GM04504 (cell line): ENCODE data around the gene TKT.
A peak's percentile ranks its signal among the peaks of the same experiment; 100 is the strongest.
"Not testable (repeated sequence)": the region's sequence is repeated elsewhere in the genome, so short reads cannot be mapped to it uniquely, and the experiment has no call there.

ENCODE experiments used
- DNase-seq: peaks from one replicate; pipeline ENCODE4 v3.0.0-alpha.2; 2012; ENCODE audit warnings: low read depth

TKT gene, protein sequence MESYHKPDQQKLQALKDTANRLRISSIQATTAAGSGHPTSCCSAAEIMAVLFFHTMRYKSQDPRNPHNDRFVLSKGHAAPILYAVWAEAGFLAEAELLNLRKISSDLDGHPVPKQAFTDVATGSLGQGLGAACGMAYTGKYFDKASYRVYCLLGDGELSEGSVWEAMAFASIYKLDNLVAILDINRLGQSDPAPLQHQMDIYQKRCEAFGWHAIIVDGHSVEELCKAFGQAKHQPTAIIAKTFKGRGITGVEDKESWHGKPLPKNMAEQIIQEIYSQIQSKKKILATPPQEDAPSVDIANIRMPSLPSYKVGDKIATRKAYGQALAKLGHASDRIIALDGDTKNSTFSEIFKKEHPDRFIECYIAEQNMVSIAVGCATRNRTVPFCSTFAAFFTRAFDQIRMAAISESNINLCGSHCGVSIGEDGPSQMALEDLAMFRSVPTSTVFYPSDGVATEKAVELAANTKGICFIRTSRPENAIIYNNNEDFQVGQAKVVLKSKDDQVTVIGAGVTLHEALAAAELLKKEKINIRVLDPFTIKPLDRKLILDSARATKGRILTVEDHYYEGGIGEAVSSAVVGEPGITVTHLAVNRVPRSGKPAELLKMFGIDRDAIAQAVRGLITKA

DNA sequence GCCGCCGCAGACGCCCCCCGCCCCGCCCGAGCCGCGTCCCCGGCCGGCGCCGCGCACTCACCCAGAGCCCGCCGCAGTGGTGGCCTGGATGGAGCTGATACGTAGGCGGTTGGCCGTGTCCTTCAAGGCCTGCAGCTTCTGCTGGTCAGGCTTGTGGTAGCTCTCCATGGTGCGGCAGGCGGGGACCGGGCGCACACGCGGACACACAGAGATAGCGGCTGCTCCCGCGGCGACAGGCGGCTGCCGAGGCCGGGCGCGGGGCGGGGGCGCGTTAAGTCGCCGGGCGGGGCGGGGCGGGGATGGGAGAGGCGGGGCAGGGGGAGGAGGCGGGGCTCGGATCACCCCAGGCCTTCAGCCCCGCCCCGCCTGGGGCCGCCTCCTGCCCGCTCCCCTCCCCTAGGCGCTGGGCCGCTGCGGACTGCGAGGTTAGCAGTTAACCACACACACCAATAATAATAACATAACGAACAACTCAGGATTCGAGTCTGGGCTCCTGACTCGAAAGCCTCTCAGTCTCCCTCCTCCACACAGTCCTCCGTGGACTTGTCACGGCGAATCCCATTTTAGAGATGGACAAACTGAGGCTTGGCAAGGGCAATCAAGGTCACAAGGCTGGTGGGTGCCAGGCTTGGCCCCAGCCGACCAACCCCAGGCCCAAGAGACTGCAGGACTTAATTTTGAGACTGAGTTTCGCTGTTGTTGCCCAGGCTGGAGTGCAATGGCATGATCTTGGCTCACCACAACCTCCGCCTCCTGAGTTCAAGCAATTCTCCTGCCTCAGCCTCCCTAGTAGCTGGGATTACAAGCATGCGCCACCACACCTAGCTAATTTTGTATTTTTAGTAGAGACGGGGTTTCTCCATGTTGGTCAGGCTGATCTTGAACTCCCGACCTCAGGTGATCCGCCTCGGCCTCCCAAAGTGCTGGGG lies at the start of gene TKT:
TSS of gene TKT (minus strand) at position 248 of the 929 bp plus-strand sequence. CDS start at position 168, 80 bp downstream.
- DNase-seq, result peak; percentile 68

DNA sequence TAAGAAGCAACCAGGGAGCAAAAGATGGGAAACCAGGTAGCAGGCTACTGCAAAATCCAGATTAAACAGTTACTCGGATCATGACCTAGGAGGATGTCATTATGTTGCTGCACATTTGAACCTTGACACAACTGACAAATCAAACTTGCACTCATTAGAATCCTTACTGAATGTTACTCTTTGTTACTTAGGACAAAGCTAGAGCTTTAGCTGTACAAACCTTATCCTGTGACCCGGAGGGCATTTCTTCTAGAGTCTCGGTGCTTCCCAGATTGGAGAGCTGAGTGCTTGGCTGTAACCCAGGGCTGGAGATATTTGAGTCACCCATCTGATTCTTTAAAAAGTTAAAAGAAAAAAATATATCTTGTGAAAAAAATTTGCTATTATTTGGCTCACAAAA lies 48.1 kb upstream of the TKT start:
- no peak for DNase-seq

DNA sequence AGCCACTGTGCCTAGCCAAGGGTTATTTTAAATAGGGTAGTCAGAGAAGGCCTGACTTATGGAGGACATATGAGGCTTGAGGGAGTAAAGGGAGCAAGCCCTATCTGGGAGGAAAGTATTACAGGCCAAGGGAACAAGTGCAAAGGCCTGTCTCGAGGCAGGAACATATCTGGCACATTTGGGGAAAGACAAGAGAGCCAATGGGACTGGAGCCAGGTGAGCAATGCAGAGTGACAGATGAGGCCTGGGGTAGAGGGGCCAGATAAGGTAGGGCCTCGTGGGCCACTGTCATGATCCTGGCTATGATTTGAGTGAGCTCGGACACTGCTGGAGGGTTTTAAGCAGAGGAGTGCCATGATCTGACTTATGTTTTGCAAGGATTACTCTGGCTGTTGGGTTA lies 47.7 kb upstream of the TKT start:
- DNase-seq, result no peak

DNA sequence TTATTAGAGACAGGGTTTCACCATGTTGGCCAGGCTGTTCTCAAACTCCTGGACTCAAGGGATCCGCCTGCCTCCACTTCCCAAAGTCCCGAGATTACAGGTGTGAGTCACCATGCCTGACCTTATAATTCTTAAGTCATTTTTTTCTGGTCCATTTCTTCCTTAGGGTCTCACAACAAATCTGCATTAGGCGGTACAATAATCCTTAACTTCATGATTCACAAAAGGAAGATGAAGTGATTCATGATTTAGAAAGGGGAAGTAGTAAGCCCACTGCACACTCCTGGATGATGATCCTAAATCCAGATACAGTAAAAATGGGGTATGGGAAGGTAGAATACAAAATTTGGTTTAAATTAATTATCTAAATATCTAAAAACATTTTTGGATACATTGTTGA lies 45.0 kb upstream of the TKT start:
- no peak for DNase-seq

DNA sequence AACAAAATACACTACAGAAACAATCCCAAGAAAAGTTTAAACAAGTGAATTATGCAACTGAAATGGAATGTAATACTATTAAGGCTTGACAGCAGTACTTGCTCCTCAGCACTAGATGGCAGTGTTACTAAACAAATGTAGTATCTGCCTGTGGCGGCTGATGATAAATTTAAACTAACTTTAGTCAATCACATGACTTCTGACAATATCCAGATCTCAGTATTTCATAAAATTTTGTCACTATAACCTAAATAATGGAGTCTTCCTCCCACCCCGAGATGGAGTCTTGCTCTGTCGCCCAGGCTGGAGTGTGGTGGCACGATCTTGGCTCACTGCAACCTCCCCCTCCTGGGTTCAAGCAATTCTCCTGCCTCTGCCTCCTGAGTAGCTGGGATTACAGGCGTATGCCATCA lies 43.8 kb upstream of the TKT start:
- DNase-seq, result peak; percentile 23

DNA sequence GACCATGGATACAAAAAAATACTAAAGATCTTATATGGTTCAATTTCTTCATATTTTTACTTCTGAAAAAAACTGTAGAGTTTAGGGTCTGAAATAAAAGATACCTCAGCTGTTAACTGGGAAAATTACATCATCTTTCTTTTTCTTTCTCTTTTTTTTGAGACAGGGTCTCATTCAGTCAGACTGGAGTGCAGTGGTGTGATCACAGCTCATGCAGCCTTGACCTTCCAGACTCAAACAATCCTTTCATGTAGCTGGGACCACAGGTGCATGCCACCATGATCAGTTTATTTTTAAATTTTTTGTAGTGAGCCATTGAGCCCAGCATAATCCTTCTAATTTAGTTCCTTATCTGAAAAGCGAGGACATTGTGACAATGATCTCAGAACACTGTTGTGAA lies 39.6 kb upstream of the TKT start:
- DNase-seq, result no peak

DNA sequence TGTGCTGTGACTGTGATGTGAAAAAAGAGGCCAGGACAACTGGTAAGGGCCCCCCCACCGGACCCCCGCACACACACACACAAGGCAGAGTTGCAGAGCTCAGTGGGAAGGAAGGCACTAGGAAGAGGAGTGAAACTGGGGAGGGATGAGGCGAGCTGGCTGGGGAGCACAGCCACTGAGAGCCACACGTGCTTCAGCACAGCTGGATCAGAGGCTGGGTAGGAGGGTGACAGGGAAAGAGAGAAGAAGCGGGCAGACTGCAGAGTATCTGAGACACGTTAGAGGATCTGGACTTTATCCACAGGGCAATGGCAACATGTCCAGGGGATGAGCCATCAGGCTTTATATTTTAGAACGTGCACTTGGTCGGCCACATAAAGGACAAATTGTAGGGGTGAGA lies 38.0 kb upstream of the TKT start:
- DNase-seq, result no peak

DNA sequence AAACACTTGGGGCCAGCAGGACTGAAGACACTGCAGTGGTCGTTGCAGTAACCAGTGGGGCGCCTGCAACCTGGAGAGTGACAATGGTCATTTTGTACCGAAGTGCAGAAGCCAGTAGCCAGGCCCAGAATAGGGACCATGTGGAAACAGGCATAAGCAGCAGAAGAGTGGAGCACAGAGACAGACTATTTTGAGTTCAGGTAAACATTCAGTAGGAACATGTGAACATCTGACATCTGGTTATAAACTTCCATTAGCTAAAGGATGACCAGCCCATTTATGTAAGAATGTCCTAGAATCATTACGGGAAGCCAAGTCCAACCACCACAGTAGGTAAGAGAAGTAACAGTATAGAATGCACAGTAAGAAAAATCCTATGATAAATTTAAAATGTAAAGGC lies 32.4 kb upstream of the TKT start:
- no peak for DNase-seq

DNA sequence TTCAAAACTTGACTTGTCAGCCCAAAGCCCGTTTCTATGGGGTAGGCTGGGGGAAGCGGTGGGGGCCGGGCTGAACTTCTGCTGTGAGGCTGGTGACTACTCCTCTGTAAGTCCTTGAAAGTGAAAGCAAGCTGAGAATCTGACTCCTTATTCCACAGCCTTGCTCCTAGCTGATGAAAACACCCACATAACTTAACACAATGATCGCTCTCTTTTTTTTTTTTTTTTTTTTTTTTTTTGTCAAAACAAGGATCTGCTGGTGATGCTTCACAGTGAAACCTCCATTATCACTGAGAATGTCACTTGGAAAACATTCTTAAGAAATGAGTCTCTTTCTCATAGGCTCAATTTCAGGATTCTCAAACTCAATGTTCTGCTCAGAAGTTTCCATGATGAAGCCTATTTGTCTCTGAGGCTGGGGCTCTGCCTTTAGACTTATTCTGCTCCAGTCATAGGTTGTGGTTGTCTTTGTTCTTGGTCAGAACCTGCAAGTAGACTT lies 31.4 kb upstream of the TKT start:
- DNase-seq, result peak; percentile 4

DNA sequence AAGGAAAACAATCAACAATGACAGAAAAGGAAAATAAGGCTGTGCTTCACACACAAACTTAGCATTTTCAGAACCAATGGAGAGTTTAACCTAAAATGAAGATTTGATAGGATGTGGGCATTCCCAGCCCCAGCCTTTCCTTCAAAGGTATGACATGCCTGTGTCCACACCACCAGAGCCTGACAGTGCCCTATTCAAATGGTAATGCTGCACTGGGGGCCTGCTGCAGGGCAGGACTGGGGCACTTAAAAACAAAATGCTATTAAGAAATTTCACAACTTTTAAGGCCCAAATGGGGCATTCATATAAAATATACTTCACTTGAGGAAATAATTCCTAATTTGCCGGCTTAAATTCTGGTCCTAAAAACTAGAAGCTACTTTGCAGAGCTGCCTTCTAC lies 30.9 kb upstream of the TKT start:
- DNase-seq, result no peak

DNA sequence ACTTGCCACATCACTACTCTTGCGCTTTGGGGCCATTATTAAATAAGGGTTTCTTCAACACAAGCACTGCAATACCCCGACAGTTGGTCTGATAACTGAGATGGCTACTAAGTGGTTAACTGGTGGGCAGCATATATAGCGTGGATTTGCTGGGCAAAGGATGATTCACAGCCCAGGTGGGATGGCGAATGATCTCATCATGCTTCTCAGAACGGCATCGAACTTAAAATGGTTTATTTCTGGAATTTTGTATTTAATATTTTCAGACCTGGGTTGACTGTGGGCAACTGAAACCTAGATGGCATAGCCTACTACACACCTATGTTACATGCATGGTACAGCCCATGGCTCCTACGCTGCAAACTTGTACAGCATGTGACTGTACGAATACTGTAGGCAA lies 26.8 kb upstream of the TKT start:
- no peak for DNase-seq

DNA sequence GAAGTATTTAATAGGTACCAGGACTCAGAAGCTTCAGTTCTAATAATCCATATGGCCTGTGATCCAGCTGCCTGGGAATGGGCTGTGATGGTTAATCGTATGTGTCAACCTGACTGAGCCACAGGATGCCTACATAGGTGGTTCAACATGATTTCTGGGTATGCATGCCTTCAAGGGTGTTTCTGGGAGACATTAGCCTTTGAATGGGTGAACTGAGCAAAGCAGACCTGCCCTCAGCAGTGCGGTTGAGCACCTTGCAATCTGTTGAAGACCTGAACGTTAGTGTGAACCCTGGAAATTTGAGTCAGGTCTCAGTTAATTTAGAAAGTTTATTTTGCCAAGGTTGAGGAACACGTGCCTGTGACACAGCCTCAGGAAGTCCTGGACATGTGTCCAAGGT lies 22.8 kb upstream of the TKT start:
- no peak for DNase-seq

DNA sequence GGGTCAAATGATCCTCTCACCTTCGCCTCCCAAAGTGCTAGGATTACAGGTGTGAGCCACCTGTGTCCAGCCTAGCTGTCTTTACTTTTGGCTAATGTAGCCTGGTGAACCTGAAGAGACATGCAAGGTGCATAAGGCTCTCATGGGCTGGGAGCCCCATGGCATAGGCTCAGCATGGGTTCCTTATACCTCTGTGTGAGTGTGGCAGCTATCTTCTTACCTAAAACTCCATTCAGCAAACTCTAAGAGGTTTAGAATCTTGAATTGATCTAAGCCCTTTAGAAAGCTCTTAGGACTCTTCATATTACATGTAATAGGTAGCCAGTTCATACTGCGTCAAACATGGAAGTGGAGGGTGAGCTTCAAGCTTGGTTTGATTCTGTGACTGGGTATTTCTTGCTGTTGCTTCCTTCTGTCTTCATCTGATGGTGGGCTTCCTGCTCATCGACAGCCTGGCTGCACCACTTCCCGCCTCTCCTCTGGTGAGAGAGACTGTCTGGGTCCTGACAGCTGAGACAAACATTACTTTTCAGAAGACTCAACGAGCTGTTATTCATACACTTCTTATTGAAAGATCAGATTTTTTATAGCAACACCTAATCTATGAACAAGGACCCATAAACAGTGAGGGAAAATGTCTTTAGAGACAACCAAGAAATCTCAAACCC lies 19.2 kb upstream of the TKT start:
- no peak for DNase-seq

DNA sequence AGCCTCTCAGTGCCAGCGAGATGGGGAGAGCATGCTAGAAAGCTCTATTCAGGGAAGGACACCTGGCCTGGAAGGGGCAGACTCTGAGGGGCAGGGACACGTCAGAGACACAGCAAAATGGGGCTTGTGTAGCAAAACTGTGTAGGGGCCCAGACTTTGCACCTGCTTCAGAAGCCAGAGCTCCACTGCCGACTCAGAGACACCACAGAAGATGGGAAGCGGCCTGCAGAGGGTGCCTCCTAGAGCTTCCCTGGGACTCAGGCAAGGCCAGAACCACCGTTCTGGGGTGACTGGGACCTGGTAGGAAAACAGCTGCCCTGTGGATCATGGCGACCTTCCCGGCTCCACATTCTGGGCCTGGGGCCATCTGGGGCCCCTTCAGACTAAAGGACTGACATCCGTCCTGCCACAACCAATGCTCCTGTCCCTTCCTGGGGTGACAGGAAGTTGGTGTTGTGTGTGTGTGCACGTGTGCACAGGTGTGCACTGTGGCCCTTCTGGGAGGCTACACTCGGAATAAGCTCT lies 17.4 kb upstream of the TKT start:
- no peak for DNase-seq

DNA sequence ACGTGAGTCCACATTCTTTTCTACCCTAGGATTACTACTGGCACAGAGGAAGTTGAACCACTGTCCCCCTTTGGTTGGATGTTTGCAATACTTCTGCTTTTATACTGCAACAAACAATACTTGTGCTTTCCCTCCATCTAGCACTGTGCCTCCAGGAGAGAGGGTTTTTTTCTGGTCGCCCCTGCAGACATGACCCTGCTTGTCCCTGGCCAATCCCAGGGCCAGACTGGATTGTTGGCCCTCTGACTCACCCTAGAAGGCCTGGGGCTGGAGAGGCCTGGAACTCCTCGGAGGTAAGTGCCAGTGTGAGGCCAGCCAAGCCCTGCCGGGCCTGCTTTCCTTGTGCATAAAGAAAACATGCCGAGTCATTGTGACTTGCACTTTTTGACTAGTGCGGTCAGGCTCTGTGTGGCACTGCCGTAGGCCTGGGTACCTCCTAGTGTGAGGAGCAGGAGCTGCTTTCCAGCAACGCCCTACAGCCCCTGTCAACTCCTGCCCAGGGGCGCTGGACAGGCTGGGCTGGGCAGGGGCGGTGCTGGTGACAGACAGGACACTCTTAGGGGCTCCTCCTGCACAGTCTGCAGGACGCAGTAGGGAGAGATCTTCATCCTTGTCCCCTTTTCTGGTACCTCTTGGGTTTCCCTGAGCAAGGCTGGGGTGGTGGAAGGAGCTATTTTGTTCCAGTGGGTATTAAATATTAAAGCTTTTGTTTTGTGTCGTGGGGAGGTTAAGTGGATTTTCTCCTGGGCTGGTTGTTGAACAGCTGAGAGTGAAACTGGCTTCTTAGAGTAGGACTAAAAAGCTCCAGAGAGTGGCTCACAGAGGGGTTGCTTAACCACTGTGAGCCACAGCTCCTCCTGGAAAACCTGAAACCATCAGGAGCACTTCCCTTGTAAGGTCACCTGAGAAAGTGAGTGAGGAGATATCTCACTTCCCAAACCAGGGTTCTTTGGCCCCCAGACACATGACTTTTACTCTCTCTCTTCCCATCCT lies 14.4 kb upstream of the TKT start:
- peak; percentile 98 for DNase-seq

DNA sequence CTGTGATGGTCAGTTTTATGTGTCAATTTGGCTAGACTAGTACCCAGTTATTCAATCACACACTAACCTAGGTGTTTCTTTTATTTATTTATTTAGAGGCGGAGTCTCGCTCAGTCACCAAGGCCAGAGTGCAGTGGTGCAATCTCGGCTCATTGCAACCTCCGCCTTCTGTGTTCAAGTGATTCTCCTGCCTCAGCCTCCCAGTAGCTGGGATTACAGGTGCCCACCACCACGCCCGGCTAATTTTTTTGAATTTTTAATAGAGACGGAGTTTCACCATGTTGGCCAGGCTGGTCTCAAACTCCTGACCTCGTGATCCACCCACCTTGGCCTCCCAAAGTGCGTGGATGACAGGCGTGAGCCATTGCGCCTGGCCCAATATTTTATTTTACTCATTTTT lies 13.4 kb upstream of the TKT start:
- not testable (repeated sequence) for DNase-seq

DNA sequence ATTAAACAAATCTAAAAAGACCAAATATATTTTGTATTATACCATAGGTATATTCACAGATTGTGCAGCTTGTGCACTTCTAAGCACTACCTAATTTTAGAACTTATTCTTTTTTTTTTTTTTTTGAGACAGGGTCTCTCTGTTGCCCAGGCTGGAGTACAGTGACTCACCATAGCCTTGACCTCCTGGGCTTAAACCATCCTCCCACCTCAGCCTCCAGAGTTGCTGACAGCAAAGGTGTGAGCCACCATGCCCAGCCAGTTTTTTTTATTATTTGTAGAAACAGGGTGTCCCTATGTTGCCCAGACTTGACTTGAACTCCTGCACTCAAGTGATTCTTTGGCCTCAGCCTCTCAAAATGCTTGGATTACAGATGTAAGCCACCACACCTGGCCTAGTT lies 11.9 kb upstream of the TKT start:
- DNase-seq, result no peak

DNA sequence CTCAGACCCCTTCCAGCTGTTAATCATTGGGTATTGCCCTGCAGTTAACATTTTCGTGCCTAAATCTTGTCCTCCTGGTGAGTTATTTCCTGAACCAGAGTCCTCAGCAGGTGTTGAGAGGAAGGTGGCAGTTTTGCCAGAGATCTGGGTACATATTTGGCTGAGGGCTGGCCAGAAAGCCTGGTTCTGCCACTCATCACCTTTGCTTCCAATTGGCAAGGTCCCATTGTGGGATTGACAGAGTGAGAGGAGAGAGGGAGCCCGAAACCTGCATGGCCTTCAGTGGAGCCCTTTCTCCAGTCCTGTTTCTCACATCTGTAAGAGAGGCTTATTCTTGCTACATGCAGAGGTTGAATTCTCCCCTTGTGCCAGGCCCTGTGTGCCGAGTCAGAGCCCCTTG lies 8.9 kb upstream of the TKT start:
- no peak for DNase-seq

DNA sequence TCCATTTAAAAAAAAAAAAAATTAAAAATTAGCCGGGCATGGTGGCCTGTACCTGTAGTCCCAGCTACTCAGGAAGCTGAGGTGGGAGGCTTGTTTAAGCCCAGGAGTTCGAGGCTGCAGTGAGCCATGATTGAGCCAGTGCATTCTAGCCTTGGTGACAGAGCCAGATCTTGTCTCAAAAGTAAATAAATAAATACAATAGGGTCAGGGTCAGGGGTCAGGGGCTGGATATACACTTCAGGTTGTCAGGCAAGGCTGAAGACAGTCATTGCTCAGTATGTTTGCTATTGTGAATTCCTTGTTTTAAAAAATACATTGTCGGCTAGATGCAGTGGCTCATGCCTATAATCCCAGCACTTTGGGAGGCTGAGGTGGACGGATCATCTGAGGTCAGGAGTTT lies 8.1 kb upstream of the TKT start:
- DNase-seq, result no peak

DNA sequence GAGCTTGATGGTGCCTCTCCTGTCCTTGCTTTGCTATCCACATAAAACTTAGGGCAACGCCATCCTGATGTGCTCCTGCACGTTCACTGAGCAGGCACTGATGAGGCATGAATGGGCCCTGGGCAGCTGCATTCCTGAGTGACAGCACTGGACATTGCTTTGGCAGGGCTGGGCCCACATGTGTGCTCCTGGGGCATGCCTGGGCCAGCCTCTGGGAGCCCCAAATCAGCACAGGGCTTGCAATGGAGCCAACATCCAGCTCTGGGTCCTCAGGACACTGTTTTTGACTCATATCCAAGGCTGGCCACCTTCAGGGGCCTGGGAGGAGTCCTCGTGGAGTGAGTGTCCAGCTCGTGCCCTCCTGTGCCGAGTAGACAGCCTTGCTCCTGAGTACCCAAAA lies 5.9 kb upstream of the TKT start:
- DNase-seq, result no peak
